Erythroblast (primary cell): ENCODE measurements around the gene CDK5RAP2.

Experiments
- DNase-seq, 2 experiments: peaks; one replicate each; lab custom pipeline; 2025; lab: John Stamatoyannopoulos, UW
- GATA1 ChIP-seq: IDR thresholded peaks from 2 replicates; pipeline ENCODE4 v1.6.1; 2011; ENCODE audit warnings: low read depth, mild to moderate bottlenecking, control low read depth, low read length, moderate library complexity
- POLR2A ChIP-seq: IDR thresholded peaks from 2 replicates; pipeline ENCODE4 v1.6.1; 2011; ENCODE audit warnings: mild to moderate bottlenecking, low read length

CDK5RAP2 gene

DNA sequence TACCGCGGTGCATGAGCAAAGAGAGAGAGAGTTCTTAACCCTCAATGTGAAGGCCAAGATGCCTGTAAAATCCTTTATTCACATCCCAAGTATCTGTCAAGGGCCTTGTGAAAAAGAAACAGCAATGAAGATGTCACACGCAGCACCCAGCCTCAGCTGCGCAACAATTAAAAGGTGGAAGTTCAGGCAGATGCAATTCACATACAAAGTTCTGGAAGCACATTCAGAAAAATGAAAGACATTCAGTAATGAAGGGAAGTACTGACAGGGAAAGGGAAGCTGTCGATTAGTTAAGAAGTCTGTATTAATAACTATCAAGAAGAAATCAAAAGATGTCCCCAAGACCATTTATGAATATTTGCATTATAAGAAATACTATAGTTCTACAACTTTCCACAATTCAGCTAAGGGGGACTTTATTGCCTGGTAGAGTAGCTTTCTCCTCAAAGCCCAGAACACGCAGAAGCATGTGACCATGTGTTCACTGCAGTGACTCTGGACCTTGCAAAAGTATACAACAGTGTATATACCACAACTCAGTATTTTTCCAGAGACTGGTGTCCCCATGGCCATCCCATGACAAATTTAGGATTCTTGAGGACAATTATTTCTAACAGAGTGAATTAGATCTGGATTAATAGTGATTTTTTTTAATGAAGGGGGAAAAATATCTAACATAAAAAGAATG is 137.5 kb downstream of the CDK5RAP2 start:
- TF ChIP-seq GATA1 (no peak), POLR2A (no peak)
- DNase-seq = no peak

DNA sequence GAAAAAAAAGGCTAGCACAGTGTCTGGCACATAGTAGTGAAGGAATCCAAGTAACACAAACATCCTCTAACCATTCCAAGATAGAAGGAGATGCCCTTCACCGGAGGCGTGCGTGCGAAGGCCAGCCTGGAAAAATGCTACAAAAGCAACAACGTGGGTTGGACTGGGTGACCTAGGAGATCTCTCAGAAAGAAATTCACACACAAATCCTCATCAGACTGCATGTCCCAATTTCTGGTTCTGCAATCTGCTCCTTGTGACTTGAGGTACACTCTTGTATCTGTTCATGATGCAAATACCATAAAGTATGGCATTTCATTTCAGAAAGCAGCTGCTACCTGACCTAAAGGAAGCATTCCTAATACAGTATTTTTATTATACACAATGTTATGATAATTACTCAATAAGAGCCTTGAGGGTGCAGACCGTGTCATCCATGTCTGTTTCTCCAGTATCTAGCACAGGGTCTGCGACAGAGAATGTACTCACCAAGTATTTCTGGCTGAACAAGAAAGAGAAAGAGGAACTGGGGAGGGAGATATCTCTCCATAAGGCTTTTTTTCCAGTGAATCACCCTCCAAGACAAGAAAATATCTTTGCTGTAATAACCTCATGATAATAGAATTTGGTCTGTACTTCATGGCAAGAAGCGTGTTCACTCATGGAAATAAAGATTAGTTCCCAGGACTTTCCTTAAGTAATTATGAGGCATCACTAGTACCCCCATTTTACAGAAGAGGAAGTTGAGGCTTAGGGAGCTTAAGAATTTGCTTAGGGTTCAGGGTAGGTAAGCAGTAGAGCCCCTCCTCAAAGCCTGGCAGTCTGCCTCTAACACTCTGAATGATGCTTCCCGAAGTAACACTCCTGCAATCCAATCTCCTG is 138.3 kb downstream of the CDK5RAP2 start:
- TF ChIP-seq POLR2A = no peak
- no peak for TF ChIP-seq GATA1
- no peak for DNase-seq

DNA sequence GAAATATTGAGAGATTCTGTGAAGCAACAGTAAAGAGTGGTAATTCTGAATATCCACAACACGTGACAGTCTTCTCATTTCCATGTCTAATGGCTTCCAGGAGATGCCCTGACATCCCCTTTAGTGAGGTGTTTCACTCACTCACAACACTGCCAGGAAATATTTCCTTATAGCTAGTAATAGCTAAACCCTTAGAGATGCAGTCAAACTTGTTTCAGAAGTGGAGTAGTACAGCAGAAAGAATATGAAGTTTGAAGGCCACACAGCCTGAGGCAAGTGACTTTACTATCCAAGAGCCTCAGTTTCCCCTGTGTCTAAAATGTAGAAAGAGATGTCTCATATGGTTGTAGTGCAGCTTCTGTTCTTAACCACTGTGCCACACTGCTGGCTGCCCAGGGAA is 139.2 kb downstream of the CDK5RAP2 start:
- no peak for DNase-seq
- TF ChIP-seq POLR2A = no peak
- no peak for TF ChIP-seq GATA1

DNA sequence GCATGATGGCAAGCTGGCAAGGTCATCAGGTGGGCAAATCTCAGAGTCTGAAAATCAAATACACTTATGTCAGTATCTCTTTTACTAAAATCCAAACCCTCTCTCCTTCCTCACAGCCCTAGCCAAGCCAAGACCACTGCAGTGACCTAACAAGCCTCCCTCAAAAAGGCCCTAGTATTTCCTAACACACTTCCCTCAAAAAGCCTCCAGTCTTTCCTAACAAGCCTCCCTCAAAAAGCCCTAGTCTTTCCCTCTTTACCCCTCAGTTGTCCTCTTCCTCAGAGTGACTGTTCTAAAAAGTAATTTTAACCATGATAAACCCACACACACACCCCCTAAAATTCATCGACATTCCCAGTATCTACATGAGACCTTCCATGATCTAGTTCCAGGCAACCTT is 140.0 kb downstream of the CDK5RAP2 start:
- no peak for TF ChIP-seq POLR2A
- TF ChIP-seq GATA1 = no peak

DNA sequence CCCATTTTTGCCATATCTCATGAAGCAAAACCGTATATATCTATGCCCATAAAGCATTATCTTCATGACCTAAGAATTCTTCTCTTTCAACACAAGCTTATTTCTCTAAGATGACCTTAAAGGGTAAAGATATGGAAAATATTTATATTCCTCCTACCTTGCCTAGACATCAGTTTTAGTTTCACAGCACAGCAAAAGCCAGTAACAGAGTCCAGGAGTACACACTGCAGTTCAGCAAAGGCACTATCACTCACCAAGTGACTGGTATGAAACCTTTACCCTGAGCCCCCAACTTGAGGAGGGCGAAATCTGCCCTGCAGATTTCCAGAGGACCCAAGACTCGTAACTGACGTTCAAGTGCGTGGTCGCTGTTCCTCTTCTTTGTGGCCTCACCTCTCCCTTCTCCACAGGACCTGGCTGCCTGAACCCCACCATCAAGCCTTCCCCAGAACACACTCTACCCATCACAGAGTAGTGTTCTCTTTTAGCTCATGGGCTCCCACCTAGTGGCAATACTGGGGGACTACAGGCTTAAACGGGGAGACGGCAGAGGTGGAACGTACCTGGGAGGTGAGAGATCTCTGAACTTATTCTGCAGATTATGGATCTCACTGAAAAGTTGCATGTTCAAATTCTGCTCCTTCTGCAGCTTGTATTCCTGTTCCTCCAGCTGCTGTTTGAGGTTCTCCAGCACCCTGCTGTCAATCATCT is 141.0 kb downstream of the CDK5RAP2 start:
- TF ChIP-seq GATA1 (no peak), POLR2A (no peak)
- peak; percentile 16 to 39 for DNase-seq

More for the DNA sequence above, 140.0 kb downstream of the CDK5RAP2 start:
- no peak for DNase-seq

DNA sequence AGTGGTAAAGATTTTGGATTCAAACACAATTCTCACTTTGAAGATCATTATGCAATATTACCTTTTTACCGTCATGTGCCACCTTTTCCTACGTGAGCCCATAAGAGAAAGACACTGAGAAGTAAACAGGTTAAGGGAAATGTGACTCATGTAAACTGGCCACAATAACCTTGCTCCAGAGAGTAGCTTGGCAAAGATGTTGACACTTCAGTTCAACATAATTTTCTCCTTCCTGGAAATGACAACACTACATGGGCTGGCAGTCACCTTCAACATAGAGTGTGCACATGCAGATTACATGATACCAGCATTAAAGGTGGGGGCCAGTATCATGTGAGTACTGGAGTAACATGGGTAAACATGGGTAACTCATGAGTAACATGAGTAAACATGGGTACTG is 141.9 kb downstream of the CDK5RAP2 start:
- TF ChIP-seq POLR2A (no peak), GATA1 (no peak)
- DNase-seq = peak; percentile 15 to 26

DNA sequence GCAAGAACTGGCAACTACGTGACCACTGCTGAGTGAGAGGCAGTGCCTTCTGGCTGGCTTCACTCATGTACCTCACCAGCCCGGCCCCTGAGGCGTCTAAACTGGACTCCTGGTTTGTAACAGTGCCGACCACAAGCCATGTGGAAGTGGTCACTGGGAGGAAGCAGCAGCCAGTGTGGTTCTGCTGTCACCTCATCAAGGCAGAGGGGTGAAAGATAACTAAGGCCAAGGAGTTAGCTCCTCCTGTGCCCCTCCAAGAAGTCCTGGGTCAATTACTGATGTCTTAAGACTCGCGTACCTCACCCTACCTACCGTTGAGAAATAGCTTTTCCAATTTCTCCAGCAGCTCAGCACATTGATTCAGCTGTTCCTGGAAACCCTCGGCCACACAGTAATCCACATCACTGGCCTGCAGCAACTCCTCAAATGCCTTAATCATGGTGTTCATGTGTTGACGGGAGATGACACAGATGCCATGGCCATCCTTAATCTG is 142.9 kb downstream of the CDK5RAP2 start:
- TF ChIP-seq GATA1 (no peak), POLR2A (no peak)
- peak; percentile 31 to 32 for DNase-seq

DNA sequence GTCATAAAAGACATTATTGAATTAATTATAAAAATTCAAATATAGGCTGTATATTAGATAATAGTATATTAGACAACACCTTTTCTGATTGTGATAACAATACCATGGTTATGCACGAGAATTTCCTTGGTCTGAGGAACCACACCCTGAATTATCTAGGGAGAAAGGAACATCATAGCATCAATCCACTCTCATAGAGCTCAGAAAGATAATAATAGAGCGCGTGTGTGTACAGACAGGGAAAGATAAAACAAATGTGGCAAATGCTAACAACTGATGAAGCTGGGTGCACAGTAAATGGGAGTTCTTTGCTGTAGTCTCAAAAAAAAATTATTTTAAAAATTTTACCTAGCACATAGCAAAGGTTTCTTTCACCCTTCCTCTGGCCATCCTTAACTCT is 143.5 kb downstream of the CDK5RAP2 start:
- peak; percentile 22 to 55 for DNase-seq
- no peak for TF ChIP-seq POLR2A
- no peak for TF ChIP-seq GATA1

DNA sequence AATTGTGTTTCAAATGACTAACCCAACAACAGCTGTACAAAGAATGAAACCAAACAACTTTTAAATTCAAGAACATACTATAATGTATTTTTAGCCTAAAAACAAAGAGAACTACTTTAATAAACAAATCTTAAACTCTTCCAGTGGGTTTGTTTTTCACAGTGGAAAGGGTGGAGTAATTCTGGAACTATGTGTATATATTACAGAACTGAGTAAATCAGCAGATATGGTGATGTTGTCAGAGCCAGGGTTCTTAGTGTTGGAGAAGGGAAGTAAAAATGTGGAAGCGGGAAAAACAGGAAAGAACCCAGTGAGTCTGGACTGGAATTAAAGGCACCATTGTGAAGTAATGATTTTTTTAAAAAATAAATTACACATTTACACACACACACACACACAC is 144.9 kb downstream of the CDK5RAP2 start:
- DNase-seq = no peak
- TF ChIP-seq POLR2A = no peak
- no peak for TF ChIP-seq GATA1

DNA sequence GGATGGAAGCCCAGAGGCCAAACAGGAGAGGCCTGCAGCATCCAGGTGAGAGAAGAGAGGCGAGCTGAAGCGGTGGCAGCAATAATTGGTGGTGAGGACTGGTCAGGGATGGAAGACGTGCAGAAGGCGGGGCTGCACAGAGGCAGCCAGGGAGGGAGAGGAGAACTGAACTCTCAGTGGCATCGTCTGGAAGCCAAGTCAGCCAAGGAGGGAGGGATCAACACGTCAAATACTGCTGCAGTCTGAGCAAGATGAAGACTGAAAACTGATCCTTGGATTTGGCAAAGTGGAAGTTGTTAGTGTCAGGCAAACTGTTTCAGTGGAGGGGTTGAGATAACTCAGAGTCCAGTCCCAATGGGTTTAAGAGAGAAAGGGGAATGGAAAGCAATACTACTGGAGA is 145.4 kb downstream of the CDK5RAP2 start:
- TF ChIP-seq GATA1 (no peak), POLR2A (no peak)
- no peak for DNase-seq

DNA sequence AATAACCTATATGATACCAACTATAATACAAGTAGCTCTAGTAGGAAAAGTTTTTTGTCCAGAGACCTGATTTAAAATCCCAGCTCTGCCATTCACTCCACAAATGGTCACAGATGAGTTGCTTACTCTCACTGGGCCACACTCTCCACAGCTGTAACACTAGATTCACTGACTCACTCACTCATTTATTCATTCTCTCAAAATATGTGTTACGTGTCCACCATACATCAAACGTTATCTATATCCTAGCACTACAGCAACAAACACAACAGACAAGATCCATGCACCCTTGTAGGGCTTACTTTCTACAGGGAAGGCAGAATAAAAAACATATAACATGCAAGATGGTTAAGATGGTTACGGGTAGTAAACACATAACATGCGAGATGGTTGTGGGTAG is 146.3 kb downstream of the CDK5RAP2 start:
- TF ChIP-seq POLR2A (no peak), GATA1 (no peak)
- DNase-seq = no peak

DNA sequence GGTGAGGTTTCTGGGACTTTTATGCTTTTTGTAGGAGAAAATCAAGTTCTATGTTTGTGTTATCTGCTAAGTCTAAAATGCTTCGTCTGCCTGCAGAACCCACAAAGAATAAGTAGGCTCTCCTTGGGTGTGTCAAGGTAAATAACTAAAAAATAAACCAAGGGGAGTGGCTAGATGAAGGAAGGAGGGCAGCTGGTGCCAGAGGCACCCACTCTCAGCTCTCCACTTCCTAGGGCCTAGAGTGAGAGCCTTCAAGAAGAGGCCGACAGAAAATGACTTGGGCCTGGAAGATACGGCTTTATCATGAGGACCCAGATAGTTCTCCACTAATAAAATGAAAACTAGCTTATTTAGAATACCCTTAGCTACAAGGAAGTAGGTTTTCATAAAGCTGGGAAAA is 147.4 kb downstream of the CDK5RAP2 start:
- no peak for TF ChIP-seq POLR2A
- TF ChIP-seq GATA1 = no peak
- DNase-seq = no peak

DNA sequence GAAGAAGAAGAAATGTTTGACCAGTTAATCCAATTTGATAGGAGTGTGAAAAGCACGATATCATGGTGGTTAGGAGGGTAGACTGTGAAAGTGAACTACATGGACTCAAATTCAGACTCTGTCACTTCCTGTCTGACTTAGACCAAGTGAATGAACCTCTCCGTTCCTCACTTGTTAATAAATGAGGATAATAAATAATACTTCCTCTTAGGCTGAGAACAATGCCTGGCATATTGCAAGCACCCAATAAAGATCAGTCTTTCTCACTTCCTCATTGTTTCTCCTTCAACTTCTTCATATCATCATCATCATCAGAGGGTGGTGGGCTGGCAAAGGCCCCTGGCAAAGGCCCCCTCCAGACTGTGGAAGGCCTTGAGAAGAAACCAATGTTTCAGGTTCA is 148.7 kb downstream of the CDK5RAP2 start:
- no peak for DNase-seq
- TF ChIP-seq GATA1 (no peak), POLR2A (no peak)
